Fibroblast of upper back skin (primary cell): Measurements from ENCODE around the gene PARP6.

Experiments
- DNase-seq: peaks from one replicate; pipeline ENCODE4 v3.0.0-alpha.2; 2013

Gene PARP6

DNA sequence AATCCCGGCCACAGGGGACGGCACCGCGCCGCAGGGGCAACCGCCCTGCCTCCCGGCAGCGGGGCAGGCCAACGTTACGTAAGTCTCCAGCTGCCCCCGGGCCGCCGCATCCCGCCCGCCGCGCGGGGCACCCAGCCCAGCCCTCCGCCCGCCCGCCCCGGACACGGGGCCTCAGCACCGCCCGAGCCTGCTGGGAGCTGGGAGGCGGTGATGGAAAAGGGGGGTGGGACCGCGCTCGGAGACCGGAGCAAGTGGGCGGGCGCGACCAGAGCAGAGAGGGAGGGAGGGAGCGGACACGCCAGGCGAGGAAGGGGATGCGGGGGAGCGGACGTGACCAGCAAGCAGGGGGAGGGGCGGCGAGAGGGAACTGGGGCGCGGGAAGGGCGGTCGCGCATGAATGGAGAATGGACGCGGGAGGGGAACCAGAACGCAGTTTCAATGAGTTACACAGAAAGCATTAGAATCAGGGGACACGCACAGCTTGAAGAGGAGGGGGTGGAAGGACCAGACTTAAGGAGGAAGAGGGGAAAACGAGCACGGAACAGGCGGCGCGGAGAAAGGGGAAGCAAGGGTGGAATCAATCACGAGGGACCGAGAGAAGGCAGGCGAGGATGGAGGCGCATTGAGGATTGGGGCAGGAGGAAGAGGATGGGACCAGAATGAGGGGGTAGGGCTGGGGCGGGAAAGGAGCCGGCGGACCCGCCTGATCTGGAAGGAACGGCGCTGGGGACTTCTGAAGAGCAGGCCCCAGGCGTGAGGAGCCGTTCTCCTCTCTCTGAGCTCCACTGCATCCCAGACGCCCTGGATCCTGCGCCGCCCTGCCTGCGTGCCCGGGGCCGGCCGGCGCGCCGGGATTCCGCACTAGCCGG, 41.9 kb downstream of the PARP6 start:
- DNase-seq, result peak; percentile 95

DNA sequence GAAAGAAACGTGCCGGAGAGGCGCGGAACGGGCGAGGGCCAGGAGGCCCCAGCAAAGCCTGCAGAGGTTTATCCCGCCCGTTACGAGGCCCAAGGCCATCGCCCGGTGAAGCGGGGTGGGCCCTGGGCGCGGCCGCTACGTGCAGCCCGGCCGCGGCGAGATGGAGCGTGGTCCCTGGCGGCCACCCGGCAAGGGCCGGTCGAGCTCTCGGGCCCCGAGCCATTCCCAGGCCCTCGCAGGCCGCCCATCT, 42.5 kb downstream of the PARP6 start:
- no peak for DNase-seq

GRCh38 chr15:72229076-72229946, 43.0 kb downstream of the PARP6 start:
- DNase-seq, result peak; percentile 64

DNA sequence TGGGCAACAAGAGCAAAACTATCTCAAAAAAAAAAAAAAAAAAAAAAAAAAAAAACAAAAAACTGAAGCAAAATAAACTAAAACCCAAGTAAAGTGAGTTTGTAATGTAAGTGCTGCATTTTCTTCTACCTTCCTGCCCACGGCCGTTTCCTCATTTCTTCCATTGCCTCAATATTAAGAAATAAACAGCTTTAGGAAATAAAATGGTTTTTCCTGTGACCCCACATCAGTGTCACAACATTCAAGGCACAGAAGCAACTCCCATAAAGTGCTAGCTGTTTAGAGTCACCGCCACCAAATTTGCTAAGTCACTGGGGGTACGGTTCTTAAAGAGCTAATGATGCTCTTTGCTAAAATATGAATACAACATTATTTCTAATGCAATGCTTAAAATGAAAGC, 44.6 kb downstream of the PARP6 start:
- DNase-seq, result no peak

DNA sequence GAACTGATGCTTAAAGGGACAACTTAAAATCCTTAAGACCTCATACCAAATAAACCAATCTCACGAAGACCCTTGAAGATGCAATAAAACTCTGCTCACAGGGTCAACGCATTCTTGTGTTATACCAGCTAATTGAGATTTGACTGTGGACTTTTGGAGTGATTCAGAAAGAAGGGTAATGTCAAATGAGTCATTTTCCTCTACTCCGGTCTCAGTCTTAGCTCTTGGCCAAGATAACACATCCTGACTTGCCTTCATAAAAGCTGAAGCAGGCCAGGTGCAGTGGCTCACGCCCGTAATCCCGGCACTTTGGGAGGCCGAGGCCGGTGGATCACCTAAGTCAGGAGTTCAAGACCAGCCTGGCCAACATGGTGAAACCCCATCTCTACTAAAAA, 45.2 kb downstream of the PARP6 start:
- peak; percentile 88 for DNase-seq

- no peak for DNase-seq
Observed at GRCh38 chr15:72223278-72223677, 49.1 kb downstream of the PARP6 start.

GRCh38 chr15:72222393-72222792, 50.0 kb downstream of the PARP6 start:
- DNase-seq, result no peak

DNA sequence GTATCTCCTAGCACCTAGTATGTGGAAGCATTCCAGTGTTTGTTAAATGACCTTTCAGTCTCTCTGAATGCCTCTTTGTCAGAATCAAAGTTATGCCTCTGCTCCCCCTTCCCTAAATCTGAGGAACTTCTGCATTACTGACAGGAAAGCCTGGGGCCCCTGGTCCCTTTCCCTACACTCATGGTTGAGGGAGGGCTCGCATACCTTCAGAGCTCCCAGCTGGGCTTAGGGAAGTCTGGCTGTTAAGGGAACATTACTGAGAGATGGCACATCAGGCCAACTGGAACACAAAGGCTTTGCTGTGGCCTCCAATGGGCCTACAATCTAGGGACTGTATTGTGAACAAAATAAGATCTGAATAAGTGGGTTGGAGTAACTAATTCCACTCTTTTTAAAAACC, 51.7 kb downstream of the PARP6 start:
- no peak for DNase-seq

GRCh38 chr15:72217216-72217615, 55.1 kb downstream of the PARP6 start:
- no peak for DNase-seq

DNA sequence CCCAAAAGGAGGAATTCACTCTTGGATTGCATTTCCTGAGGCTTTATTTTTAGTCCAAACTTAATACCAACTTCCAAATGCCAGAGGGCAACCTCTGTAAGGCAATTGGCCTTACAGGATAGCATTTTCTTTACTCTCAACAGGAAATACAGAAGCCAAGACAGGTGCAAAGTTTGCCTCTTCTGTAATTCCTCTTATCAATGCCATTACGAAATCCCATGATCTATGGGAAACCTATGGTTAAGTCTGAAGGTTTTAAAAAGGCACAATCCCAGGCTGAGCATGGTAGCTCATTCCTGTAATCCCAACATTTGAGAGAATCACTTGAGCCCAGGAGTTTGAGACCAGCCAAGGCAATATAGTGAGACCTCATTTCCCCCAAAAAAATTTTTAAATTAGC, 56.3 kb downstream of the PARP6 start:
- DNase-seq, result no peak

DNA sequence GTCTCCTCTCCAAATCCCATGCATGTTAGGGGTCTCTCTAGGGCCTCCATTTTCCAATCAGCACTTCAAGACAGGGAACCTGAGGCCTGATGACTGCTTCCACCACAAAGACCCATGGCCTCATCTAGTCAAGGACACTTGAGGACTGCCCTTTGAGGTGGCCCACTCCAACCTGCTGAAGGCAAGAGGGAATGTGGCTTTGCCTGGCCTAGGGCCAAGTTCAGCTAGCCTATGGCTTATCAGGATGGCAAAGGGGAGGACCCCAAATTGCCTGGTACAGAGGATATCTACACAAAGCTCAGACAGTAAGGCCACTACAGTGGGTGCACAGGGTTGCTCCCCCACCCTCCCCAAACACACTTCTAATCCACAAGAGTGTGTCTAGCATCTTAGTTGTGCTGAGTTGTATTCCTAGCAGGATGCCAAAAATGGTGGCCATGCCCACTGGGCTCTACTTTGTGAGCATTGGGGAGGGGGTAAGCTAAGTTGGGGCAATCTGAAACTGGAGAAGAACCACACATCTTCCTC, 64.7 kb downstream of the PARP6 start:
- DNase-seq, result no peak

- DNase-seq, result no peak
Observed at GRCh38 chr15:72206677-72207000, 65.7 kb downstream of the PARP6 start.

GRCh38 chr15:72205896-72206676, 66.3 kb downstream of the PARP6 start:
- no peak for DNase-seq

- DNase-seq, result no peak
Observed at GRCh38 chr15:72205273-72205672, 67.1 kb downstream of the PARP6 start.

GRCh38 chr15:72203507-72203837, 68.9 kb downstream of the PARP6 start:
- DNase-seq, result peak; percentile 72

- DNase-seq, result no peak
Observed at GRCh38 chr15:72202801-72203506, 69.4 kb downstream of the PARP6 start.

- no peak for DNase-seq
Observed at GRCh38 chr15:72202302-72202701, 70.1 kb downstream of the PARP6 start.

- DNase-seq, result no peak
Observed at GRCh38 chr15:72201391-72201921, 70.9 kb downstream of the PARP6 start.

GRCh38 chr15:72200395-72201237, 71.7 kb downstream of the PARP6 start:
- DNase-seq, result no peak

- peak; percentile 70 for DNase-seq
Observed at GRCh38 chr15:72199721-72200212, 72.6 kb downstream of the PARP6 start.

- DNase-seq, result no peak
Observed at GRCh38 chr15:72199205-72199515, 73.2 kb downstream of the PARP6 start.
